C4-2B (cell line): ENCODE data around the gene EFNB3.

Source experiments
- H3K27ac ChIP-seq: fragments of 450-650 bp; 2 replicates; pipeline ENCODE4 v1.5.1; 2017
- CTCF ChIP-seq: fragments of 450-650 bp; conservative IDR thresholded peaks from 2 replicates; pipeline ENCODE4 v1.5.1; 2017; ENCODE audit warnings: mild to moderate bottlenecking
- ZFX ChIP-seq: fragments of 450-650 bp; IDR thresholded peaks from 2 replicates; pipeline ENCODE4 v1.6.1; 2017

EFNB3 gene

DNA sequence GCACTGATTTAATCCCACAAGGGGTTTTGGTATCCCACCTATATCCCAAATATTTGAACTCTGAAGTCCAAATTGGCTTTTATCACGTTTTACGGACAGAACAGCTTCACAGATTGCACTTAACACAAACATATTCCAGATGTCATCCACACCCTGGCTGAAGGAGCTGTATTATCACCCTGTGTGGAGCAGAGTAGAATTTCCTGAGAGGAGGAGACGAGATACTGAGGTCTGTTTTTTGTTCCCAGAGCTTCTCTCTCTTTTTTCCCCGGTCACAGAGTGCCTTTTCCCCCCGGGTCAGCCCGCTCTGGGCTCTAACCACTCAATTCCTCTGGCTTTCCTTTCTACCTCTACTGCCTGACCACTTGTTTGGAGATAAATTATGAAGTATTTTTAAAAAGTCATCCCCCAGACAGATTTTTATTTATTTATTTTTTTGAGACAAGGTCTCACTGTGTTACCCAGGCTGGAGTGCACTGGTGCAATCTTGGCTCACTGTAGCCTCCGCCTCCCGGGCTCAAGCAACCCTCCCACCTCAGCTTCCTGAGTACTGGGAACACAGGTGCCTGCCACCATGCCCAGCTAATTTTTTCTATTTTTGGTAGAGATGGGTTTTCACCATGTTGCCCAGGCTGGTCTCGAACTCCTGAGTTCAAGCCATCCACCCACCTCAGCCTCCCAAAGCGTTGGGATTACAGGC, 43.2 kb downstream of the EFNB3 start:
- H3K27ac ChIP-seq = no peak overlapping the region; the same call in 1 of the 2 replicates
- TF ChIP-seq ZFX (no peak), CTCF (no peak)

DNA sequence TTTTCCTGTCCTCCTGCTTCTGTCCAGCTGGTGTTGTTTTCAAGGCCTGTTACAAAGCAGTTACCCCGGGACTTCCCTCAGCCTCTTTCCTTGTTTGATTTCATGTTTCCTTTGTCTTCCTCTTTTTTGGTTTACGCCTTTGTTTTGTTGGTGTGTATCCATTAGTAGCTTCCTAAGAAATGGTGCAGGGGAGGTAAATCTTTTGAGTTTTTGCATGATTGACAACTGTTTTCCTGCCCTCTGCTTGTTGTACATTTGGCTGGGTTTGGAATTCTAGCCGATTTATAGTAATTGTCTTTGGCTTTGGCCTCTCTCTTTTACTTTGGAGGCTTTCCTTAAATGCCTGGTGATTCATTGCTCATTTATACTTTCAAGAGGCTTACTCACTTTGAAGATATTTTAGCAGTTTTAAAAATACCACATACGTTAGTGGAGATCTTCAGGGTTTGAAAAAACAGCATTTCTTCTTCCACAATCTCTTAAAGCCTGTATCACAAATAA, 45.4 kb downstream of the EFNB3 start:
- no peak overlapping the region for H3K27ac ChIP-seq
- no peak for TF ChIP-seq ZFX
- no peak for TF ChIP-seq CTCF

GRCh38 chr17:7754656-7755055, 49.7 kb downstream of the EFNB3 start:
- no peak overlapping the region for H3K27ac ChIP-seq
- TF ChIP-seq ZFX (no peak), CTCF (no peak)

DNA sequence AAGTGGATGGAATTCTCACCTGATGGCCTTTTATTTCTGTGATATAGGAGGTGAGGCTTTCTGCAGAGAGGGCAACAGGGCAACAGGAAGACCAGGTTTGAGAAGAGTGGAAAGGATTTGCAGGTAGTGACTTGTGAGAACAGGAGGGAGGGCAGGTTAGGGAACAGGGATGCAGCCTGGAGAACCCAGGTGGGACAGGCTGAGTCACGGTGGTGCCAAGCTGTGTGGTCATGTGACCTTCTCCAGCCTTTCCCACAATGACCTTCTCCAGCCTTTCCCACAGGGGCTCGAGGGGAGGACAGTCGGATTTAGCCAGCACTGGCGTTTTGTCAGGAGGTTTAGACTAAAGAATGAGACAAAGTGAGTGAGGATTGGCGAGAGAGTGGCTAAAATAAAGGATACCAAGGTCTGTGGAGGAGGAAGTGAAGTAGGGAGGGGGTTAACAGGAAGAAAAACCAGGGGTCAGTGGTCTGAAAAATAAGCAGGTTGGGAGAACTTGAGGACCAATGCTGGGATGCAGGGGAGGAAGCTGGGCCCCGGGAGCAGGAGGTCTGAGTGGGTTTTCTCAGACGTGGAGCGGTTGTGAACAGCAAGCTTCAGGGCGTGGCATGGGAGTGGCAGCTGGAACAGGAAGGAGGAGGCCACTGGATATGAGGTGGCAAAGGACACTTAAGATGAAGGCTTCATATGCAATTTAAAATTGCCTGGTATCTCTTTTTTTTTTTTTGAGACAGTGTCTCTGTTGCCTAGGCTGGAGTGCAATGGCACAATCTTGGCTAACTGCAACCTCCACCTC, 50.3 kb downstream of the EFNB3 start:
- no peak for TF ChIP-seq ZFX
- no peak for TF ChIP-seq CTCF
- no peak overlapping the region for H3K27ac ChIP-seq

DNA sequence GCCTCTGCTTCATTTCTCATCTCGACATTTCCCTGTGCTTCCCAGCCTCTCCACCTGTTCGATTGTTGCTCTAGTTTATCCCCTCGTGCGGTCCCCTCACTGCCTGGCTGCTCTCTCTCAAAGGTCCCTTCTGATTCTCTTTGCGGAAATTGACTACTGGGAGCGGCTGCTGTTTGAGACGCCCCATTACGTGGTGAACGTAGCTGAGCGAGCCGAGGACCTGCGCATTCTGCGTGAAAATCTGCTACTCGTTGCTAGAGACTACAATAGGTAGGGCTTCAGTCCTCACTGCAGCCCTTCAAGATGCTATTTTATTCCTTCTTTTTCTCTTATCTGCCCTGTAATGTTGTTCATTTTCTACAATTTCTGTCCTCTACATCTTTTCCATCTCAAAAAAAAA, 52.0 kb downstream of the EFNB3 start:
- no peak overlapping the region for H3K27ac ChIP-seq
- TF ChIP-seq ZFX = no peak
- TF ChIP-seq CTCF = no peak
